Liver (tissue), 9 donors: Measurements from ENCODE around the gene NKD2. TPM values are rescaled to one million over a fixed set of nuclear protein-coding genes. Genes with fewer than 3 reads are reported as not detected.
A peak's percentile ranks its signal among the peaks of the same experiment; 100 is the strongest.

Experiments used
- DNase-seq: peaks from one replicate; pipeline ENCODE4 v3.0.0-alpha.2; 2017; ENCODE audit warnings: low spot score
- H3K27ac ChIP-seq, 2 donors: one replicate each; pipeline ENCODE4 v1.7.0; 2013; ENCODE audit warnings: inconsistent platforms in 2 of 2, low read length in 2 of 2, control low read depth in 1 of 2, low read depth in 1 of 2, mild to moderate bottlenecking in 1 of 2
- H3K27me3 ChIP-seq, 4 donors: one replicate each; pipeline versions ENCODE4 v1.6.1 to v1.7.0; 2013; ENCODE audit warnings: low read length in 3 of 4, inconsistent platforms in 1 of 4, mild to moderate bottlenecking in 1 of 4, moderate library complexity in 1 of 4; ENCODE audit not compliant: control insufficient read depth in 4 of 4, insufficient read depth in 4 of 4
- H3K36me3 ChIP-seq, 4 donors: one replicate each; pipeline versions ENCODE4 v1.6.1 to v1.7.0; 2013; ENCODE audit warnings: low read length in 3 of 4, mild to moderate bottlenecking in 3 of 4, low read depth in 1 of 4, moderate library complexity in 1 of 4; ENCODE audit not compliant: control insufficient read depth in 4 of 4, insufficient read depth in 3 of 4
- H3K4me1 ChIP-seq, 4 donors: one replicate each; pipeline versions ENCODE4 v1.6.1 to v1.7.0; 2013; ENCODE audit warnings: low read length in 3 of 4, mild to moderate bottlenecking in 3 of 4, moderate library complexity in 1 of 4; ENCODE audit not compliant: control insufficient read depth in 4 of 4, insufficient read depth in 4 of 4
- H3K4me3 ChIP-seq, 3 donors: one replicate each; pipeline versions ENCODE4 v1.6.1 to v1.7.0; 2013; ENCODE audit warnings: low read length in 3 of 3, control low read depth in 1 of 3, low read depth in 1 of 3, mild to moderate bottlenecking in 1 of 3
- H3K9ac ChIP-seq, 2 donors: one replicate each; pipeline ENCODE4 v1.7.0; 2013; ENCODE audit warnings: low read length in 2 of 2, mild to moderate bottlenecking in 2 of 2, moderate library complexity in 2 of 2, control low read depth in 1 of 2, low read depth in 1 of 2
- H3K9me3 ChIP-seq, 4 donors: one replicate each; pipeline versions ENCODE4 v1.6.1 to v1.7.0; 2013; ENCODE audit warnings: low read length in 3 of 4; ENCODE audit not compliant: control insufficient read depth in 4 of 4
- CTCF ChIP-seq: fragments of 150-350 bp; IDR thresholded peaks from 2 replicates; pipeline ENCODE4 v1.5.1; 2017; ENCODE audit warnings: improper control_type of control experiment, low read depth, low read length; ENCODE audit not compliant: missing input control
- EGR1 ChIP-seq, 2 donors: IDR thresholded peaks; 2 replicates each; pipeline ENCODE4 v1.6.1; 2016 to 2018; ENCODE audit warnings: antibody characterized with exemption in 2 of 2, low read depth in 2 of 2
- FOXA1 ChIP-seq: IDR thresholded peaks from 2 replicates; pipeline ENCODE4 v1.6.1; 2016; ENCODE audit warnings: antibody characterized with exemption
- FOXA2 ChIP-seq: IDR thresholded peaks from 2 replicates; pipeline ENCODE4 v1.6.1; 2016; ENCODE audit warnings: antibody characterized with exemption
- GABPA ChIP-seq, 2 donors: IDR thresholded peaks in 1 of 2; conservative IDR thresholded peaks in 1 of 2; 2 replicates each; pipeline ENCODE4 v1.6.1; 2016; ENCODE audit warnings: antibody characterized with exemption in 2 of 2, mild to moderate bottlenecking in 1 of 2, moderate library complexity in 1 of 2
- HNF4A ChIP-seq, 2 donors: conservative IDR thresholded peaks; 2 replicates each; pipeline ENCODE4 v1.6.1; 2016; ENCODE audit warnings: antibody characterized with exemption in 2 of 2, mild to moderate bottlenecking in 2 of 2
- HNF4G ChIP-seq: IDR thresholded peaks from 2 replicates; pipeline ENCODE4 v1.6.1; 2016; ENCODE audit warnings: antibody characterized with exemption
- JUND ChIP-seq, 2 donors: IDR thresholded peaks; 2 replicates each; pipeline ENCODE4 v1.6.1; 2016; ENCODE audit warnings: antibody characterized with exemption in 2 of 2
- NR2F2 ChIP-seq: IDR thresholded peaks from 2 replicates; pipeline ENCODE4 v1.6.1; 2016; ENCODE audit warnings: antibody characterized with exemption
- RXRA ChIP-seq, 2 donors: IDR thresholded peaks; 2 replicates each; pipeline ENCODE4 v1.6.1; 2017 to 2018; ENCODE audit warnings: antibody characterized with exemption in 2 of 2, mild to moderate bottlenecking in 1 of 2
- SP1 ChIP-seq: IDR thresholded peaks from 2 replicates; pipeline ENCODE4 v1.6.1; 2018; ENCODE audit warnings: antibody characterized with exemption, mild to moderate bottlenecking
- TAF1 ChIP-seq: conservative IDR thresholded peaks from 2 replicates; pipeline ENCODE4 v1.6.1; 2016; ENCODE audit warnings: antibody characterized with exemption, mild to moderate bottlenecking
- YY1 ChIP-seq: IDR thresholded peaks from 2 replicates; pipeline ENCODE4 v1.6.1; 2016; ENCODE audit warnings: antibody characterized with exemption, mild to moderate bottlenecking
- WGBS: extraction: QIAGEN DNeasy Blood & Tissue Kit; methylation state at CpG from one replicate; pipeline ENCODE4 v1.1.7; 2013; 5-methylcytosine and 5-hydroxymethylcytosine counted together
- polyA plus RNA-seq, 2 donors: library from polyadenylated mRNA; stranded (reverse) in 1 of 2; unstranded in 1 of 2; fragments of 200-250 nt in 1 of 2; fragments of >200 nt in 1 of 2; fragmentation: Nextera tagmentation in 1 of 2; extraction: Ambion mirVana in 1 of 2; gene quantifications; one replicate each; pipeline versions ENCODE4 v1.2.1 to v1.2.3, GENCODE V29; 2013 to 2015
- total RNA-seq, 2 donors: library from RNA; depleted of rRNA; stranded (reverse); fragments of >200 nt; gene quantifications; one replicate each; pipeline ENCODE4 v1.2.3, GENCODE V29; 2014
- TF ChIP-seq, protein P1 (sequence below): IDR thresholded peaks from 2 replicates; pipeline ENCODE4 v1.6.1; 2016; ENCODE audit warnings: antibody characterized with exemption, mild to moderate bottlenecking
- TF ChIP-seq, protein P2 (sequence below): IDR thresholded peaks from 2 replicates; pipeline ENCODE4 v1.6.1; 2016; ENCODE audit warnings: antibody characterized with exemption
- TF ChIP-seq, protein P3 (sequence below): IDR thresholded peaks from 2 replicates; pipeline ENCODE4 v1.6.1; 2016; ENCODE audit warnings: antibody characterized with exemption
- TF ChIP-seq, protein P4 (sequence below): IDR thresholded peaks from 2 replicates; pipeline ENCODE4 v1.6.1; 2016; ENCODE audit warnings: antibody characterized with exemption
- donor health status: healthy.
- donor health status: healthy.
- donor health status: healthy.
- donor health status: healthy.
- donor health status: healthy.

Gene NKD2
- total and polyA plus RNA-seq, 4 donors: 0.09 to 1.3 (median 0.42) TPM

GRCh38 chr5:1086137-1086536 lies 77.5 kb downstream of the NKD2 start:
- H3K9me3 ChIP-seq: no peaks in the 10 kb centered on the region
- no peak for DNase-seq
- H3K9ac ChIP-seq: no peak overlapping the region
- 86% methylated on average over 11 of the region's 11 CpGs for WGBS
- no peak overlapping the region for H3K4me3 ChIP-seq
- TF ChIP-seq, protein P1, sequence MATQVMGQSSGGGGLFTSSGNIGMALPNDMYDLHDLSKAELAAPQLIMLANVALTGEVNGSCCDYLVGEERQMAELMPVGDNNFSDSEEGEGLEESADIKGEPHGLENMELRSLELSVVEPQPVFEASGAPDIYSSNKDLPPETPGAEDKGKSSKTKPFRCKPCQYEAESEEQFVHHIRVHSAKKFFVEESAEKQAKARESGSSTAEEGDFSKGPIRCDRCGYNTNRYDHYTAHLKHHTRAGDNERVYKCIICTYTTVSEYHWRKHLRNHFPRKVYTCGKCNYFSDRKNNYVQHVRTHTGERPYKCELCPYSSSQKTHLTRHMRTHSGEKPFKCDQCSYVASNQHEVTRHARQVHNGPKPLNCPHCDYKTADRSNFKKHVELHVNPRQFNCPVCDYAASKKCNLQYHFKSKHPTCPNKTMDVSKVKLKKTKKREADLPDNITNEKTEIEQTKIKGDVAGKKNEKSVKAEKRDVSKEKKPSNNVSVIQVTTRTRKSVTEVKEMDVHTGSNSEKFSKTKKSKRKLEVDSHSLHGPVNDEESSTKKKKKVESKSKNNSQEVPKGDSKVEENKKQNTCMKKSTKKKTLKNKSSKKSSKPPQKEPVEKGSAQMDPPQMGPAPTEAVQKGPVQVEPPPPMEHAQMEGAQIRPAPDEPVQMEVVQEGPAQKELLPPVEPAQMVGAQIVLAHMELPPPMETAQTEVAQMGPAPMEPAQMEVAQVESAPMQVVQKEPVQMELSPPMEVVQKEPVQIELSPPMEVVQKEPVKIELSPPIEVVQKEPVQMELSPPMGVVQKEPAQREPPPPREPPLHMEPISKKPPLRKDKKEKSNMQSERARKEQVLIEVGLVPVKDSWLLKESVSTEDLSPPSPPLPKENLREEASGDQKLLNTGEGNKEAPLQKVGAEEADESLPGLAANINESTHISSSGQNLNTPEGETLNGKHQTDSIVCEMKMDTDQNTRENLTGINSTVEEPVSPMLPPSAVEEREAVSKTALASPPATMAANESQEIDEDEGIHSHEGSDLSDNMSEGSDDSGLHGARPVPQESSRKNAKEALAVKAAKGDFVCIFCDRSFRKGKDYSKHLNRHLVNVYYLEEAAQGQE: peak; percentile 58
- TF ChIP-seq FOXA2: no peak
- H3K36me3 ChIP-seq: peaks cover 38 to 59% (median 41%) of the 10 kb centered on the region in 4 donors
- H3K27ac ChIP-seq: no peak overlapping the region
- no peaks in the 10 kb centered on the region for H3K27me3 ChIP-seq
- H3K4me1 ChIP-seq: peaks cover 10 to 24% (median 17%) of the 10 kb centered on the region in 4 donors

DNA sequence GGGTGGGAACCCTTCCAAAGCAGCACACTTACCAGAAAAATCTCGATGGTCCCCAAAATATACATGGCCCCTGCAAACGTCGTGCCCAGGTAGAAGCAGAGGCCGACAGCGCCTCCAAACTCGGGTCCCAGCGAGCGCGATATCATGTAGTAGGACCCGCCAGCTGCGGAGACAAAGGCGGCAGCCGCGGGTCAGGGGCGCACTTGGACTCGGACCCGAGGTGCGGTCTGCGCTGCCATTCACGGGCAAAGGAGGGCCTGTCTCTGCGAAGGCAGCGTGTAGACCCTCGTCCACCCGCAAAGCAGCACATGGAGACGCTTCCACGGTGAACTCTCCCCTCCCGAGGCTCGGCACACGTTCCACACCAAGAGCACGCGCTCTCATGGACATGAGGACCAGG lies 78.3 kb downstream of the NKD2 start:
- DNase-seq: no peak
- H3K9ac ChIP-seq: no peak overlapping the region
- no peaks in the 10 kb centered on the region for H3K27me3 ChIP-seq
- TF ChIP-seq, protein P2, sequence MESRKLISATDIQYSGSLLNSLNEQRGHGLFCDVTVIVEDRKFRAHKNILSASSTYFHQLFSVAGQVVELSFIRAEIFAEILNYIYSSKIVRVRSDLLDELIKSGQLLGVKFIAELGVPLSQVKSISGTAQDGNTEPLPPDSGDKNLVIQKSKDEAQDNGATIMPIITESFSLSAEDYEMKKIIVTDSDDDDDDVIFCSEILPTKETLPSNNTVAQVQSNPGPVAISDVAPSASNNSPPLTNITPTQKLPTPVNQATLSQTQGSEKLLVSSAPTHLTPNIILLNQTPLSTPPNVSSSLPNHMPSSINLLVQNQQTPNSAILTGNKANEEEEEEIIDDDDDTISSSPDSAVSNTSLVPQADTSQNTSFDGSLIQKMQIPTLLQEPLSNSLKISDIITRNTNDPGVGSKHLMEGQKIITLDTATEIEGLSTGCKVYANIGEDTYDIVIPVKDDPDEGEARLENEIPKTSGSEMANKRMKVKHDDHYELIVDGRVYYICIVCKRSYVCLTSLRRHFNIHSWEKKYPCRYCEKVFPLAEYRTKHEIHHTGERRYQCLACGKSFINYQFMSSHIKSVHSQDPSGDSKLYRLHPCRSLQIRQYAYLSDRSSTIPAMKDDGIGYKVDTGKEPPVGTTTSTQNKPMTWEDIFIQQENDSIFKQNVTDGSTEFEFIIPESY: no peak
- TF ChIP-seq, protein P1: no peak
- TF ChIP-seq FOXA2: no peak
- TF ChIP-seq, protein P3, sequence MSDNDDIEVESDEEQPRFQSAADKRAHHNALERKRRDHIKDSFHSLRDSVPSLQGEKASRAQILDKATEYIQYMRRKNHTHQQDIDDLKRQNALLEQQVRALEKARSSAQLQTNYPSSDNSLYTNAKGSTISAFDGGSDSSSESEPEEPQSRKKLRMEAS: no peak
- no peak for TF ChIP-seq NR2F2
- TF ChIP-seq SP1: no peak
- no peak for TF ChIP-seq YY1
- no peak for TF ChIP-seq TAF1
- no peak for TF ChIP-seq HNF4G
- TF ChIP-seq CTCF: no peak
- no peak for TF ChIP-seq GABPA (IDR thresholded peaks at IDR 0.05 in 1 of 2, conservative IDR thresholded peaks at IDR 0.05 in 1 of 2)
- TF ChIP-seq, protein P4, sequence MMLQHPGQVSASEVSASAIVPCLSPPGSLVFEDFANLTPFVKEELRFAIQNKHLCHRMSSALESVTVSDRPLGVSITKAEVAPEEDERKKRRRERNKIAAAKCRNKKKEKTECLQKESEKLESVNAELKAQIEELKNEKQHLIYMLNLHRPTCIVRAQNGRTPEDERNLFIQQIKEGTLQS: no peak
- TF ChIP-seq JUND (IDR thresholded peaks at IDR 0.05): no peak
- TF ChIP-seq FOXA1: no peak
- no peak for TF ChIP-seq EGR1 (IDR thresholded peaks at IDR 0.05; ENCODE audit: low read depth in 2 of 2)
- TF ChIP-seq HNF4A (conservative IDR thresholded peaks at IDR 0.05): no peak
- TF ChIP-seq RXRA (IDR thresholded peaks at IDR 0.05): no peak
- no peak overlapping the region for H3K27ac ChIP-seq
- H3K9me3 ChIP-seq: no peaks in the 10 kb centered on the region
- 96% methylated on average over 31 of the region's 31 CpGs for WGBS
- no peak overlapping the region for H3K4me3 ChIP-seq
- peaks cover 14 to 32% (median 24%) of the 10 kb centered on the region in 4 donors for H3K4me1 ChIP-seq
- H3K36me3 ChIP-seq: peaks cover 34 to 58% (median 38%) of the 10 kb centered on the region in 4 donors
